Testis (tissue), 3 donors: ENCODE measurements around the gene SORD. TPM values are rescaled to one million over a fixed set of nuclear protein-coding genes. Genes with fewer than 3 reads are reported as not detected.
A peak's percentile ranks its signal among the peaks of the same experiment; 100 is the strongest.
"Not testable (repeated sequence)": the region's sequence is repeated elsewhere in the genome, so short reads cannot be mapped to it uniquely, and the experiment has no call there.

Source experiments
- DNase-seq: peaks from one replicate; pipeline ENCODE4 v3.0.0-alpha.2; 2019
- H3K27ac ChIP-seq, 2 donors: fragments of 200-600 bp; sonication (generic); one replicate each; pipeline ENCODE4 v1.5.1; 2019
- H3K27me3 ChIP-seq: fragments of 200-600 bp; sonication (generic); one replicate; pipeline ENCODE4 v1.5.1; 2019
- H3K36me3 ChIP-seq: fragments of 200-600 bp; sonication (generic); one replicate; pipeline ENCODE4 v1.5.1; 2017; ENCODE audit warnings: low read depth; ENCODE audit errors: missing control alignments
- H3K4me1 ChIP-seq: fragments of 200-600 bp; sonication (generic); one replicate; pipeline ENCODE4 v1.5.1; 2019
- H3K4me3 ChIP-seq, 2 donors: fragments of 200-600 bp; sonication (generic); one replicate each; pipeline ENCODE4 v1.5.1; 2017 to 2019
- H3K9me3 ChIP-seq: fragments of 200-600 bp; sonication (generic); one replicate; pipeline ENCODE4 v1.5.1; 2017
- CTCF ChIP-seq, 3 experiments: fragments of 450-650 bp in 2 of 3; fragments of 200-600 bp in 1 of 3; sonication (generic) in 1 of 3; IDR thresholded peaks; one replicate each; pipeline ENCODE4 v1.5.1; 2016 to 2019; ENCODE audit warnings: antibody characterized with exemption in 3 of 3, mild to moderate bottlenecking in 2 of 3, moderate library complexity in 1 of 3
- POLR2A ChIP-seq: fragments of 450-650 bp; IDR thresholded peaks from one replicate; pipeline ENCODE4 v1.6.1; 2017; ENCODE audit warnings: antibody characterized with exemption, mild to moderate bottlenecking, moderate library complexity
- whole genome bisulfite sequencing, 2 donors: methylation state at CpG; one replicate each; pipeline ENCODE4 v1.1.5; 2018; 5-methylcytosine and 5-hydroxymethylcytosine counted together
- intact Hi-C: fragments of 100-400 bp; cut with DNase I; formaldehyde crosslinking; loops from one replicate; pipeline ENCODE4 v1.15.1; 2023; ENCODE audit warnings: low total_unique reads
- polyA plus RNA-seq: library from polyadenylated mRNA; stranded (reverse); fragments of 350-450 nt; fragmentation: Illumina TruSeq; extraction: RNeasy Lipid Tissue Mini Kit (QIAGEN cat#74804); gene quantifications from one replicate; pipeline ENCODE4 v1.2.3, GENCODE V29; 2014; ENCODE audit warnings: low read depth, low replicate concordance; ENCODE audit not compliant: insufficient read depth
- total RNA-seq, 2 donors: library from RNA; depleted of rRNA; stranded (reverse); fragments of >200 nt; gene quantifications; one replicate each; pipeline ENCODE4 v1.2.3, GENCODE V29; 2016

Gene SORD
- total and polyA plus RNA-seq, 3 donors from 2014 or later: 21.4 to 34.1 (median 33.7) TPM

- no peak overlapping the region for H3K27ac ChIP-seq
- 63 to 82% methylated on average over 6 of the region's 6 CpGs for WGBS, 2 donors
- H3K9me3 ChIP-seq: no peaks in the 10 kb centered on the region
- H3K27me3 ChIP-seq: no peaks in the 10 kb centered on the region
- no peaks in the 10 kb centered on the region for H3K36me3 ChIP-seq
- no peak for TF ChIP-seq CTCF (IDR thresholded peaks at IDR 0.05)
- no peak for TF ChIP-seq POLR2A
- H3K4me1 ChIP-seq: peaks cover 11% of the 10 kb centered on the region
- peak; percentile 37 for DNase-seq
- intact Hi-C loops: no loop called here
- H3K4me3 ChIP-seq: no peak overlapping the region
Measured at GRCh38 chr15:45021348-45021747, 1.6 kb upstream of the SORD start.

GRCh38 chr15:45023659-45024225 lies 747 bp downstream of the SORD start:
- Histone ChIP-seq H3K9me3 (no peaks in the 10 kb centered on the region), H3K4me1 (peaks cover 11% of the 10 kb centered on the region), H3K27ac (peak overlapping the region; percentile 53 to 79), H3K27me3 (no peaks in the 10 kb centered on the region), H3K4me3 (peak overlapping the region; percentile 68 to 77), H3K36me3 (no peaks in the 10 kb centered on the region)
- intact Hi-C loops: no loop called here
- 4 to 9% methylated on average over 3 to 4 of the region's 4 CpGs for WGBS, 2 donors
- TF ChIP-seq POLR2A (no peak), CTCF (IDR thresholded peaks at IDR 0.05) (no peak)
- DNase-seq: no peak

GRCh38 chr15:45024649-45025048 lies 1.7 kb downstream of the SORD start:
- intact Hi-C loops: not testable (repeated sequence)

GRCh38 chr15:45025627-45026026 lies 2.6 kb downstream of the SORD start:
- H3K4me3 ChIP-seq, H3K36me3 ChIP-seq, H3K27ac ChIP-seq, H3K9me3 ChIP-seq, intact Hi-C loops, DNase-seq, H3K27me3 ChIP-seq: not testable (repeated sequence)
- 90 to 96% methylated on average over 3 of the region's 3 CpGs for WGBS, 2 donors
- H3K4me1 ChIP-seq: peaks cover 11% of the 10 kb centered on the region

More at GRCh38 chr15:45024649-45025048, 1.7 kb downstream of the SORD start:
- WGBS, 2 donors: 80 to 89% methylated on average over 3 of the region's 3 CpGs
- DNase-seq, H3K4me3 ChIP-seq, H3K27me3 ChIP-seq, H3K36me3 ChIP-seq, H3K27ac ChIP-seq, H3K9me3 ChIP-seq: not testable (repeated sequence)
- peaks cover 11% of the 10 kb centered on the region for H3K4me1 ChIP-seq

GRCh38 chr15:45026651-45027190 lies 3.7 kb downstream of the SORD start:
- H3K27me3 ChIP-seq: no peaks in the 10 kb centered on the region
- no peak for DNase-seq
- H3K27ac ChIP-seq: no peak overlapping the region
- WGBS, 2 donors: 84 to 87% methylated on average over 5 of the region's 5 CpGs
- intact Hi-C loops: no loop called here
- no peaks in the 10 kb centered on the region for H3K36me3 ChIP-seq
- H3K4me1 ChIP-seq: peaks cover 11% of the 10 kb centered on the region
- TF ChIP-seq POLR2A: no peak
- no peak for TF ChIP-seq CTCF (IDR thresholded peaks at IDR 0.05)
- no peaks in the 10 kb centered on the region for H3K9me3 ChIP-seq
- no peak overlapping the region for H3K4me3 ChIP-seq

- 81 to 88% methylated on average over 4 of the region's 4 CpGs for WGBS, 2 donors
- Histone ChIP-seq H3K4me3 (no peak overlapping the region), H3K27ac (no peak overlapping the region), H3K36me3 (no peaks in the 10 kb centered on the region), H3K27me3 (no peaks in the 10 kb centered on the region), H3K9me3 (no peaks in the 10 kb centered on the region), H3K4me1 (peaks cover 11% of the 10 kb centered on the region)
- intact Hi-C loops: no loop called here
- DNase-seq: no peak
- TF ChIP-seq POLR2A: no peak
- TF ChIP-seq CTCF (IDR thresholded peaks at IDR 0.05): no peak
Measured at GRCh38 chr15:45027220-45027619, 4.2 kb downstream of the SORD start.
